Effector memory CD8-positive, alpha-beta T cell (primary cell): Measurements from ENCODE around the gene ACSM6.

Source experiments
- ATAC-seq: fragments of 150-1000 bp; cut with Tn5 transposase; replicated peaks from 2 replicates; pipeline ENCODE4 v1.10.0; 2021; ENCODE audit warnings: mild to moderate bottlenecking, moderate library complexity
- DNase-seq, 3 experiments: peaks; one replicate each; pipeline ENCODE4 v3.0.0; 2021
- H3K27ac Mint-ChIP-seq, 2 donors: one replicate each; pipeline ENCODE4 v1.8.0; 2022; ENCODE audit warnings: mild to moderate bottlenecking in 2 of 2, mixed read lengths in 2 of 2, moderate library complexity in 2 of 2
- H3K27me3 Mint-ChIP-seq, 2 donors: one replicate each; pipeline ENCODE4 v1.8.0; 2022; ENCODE audit warnings: mixed read lengths in 2 of 2
- H3K36me3 Mint-ChIP-seq: one replicate; pipeline ENCODE4 v1.8.0; 2022; ENCODE audit warnings: mild to moderate bottlenecking, moderate library complexity, mixed read lengths; ENCODE audit not compliant: insufficient read depth
- H3K4me1 Mint-ChIP-seq, 2 donors: one replicate each; pipeline ENCODE4 v1.8.0; 2022; ENCODE audit warnings: low read depth in 2 of 2, mixed read lengths in 2 of 2
- H3K4me3 Mint-ChIP-seq, 2 donors: one replicate each; pipeline ENCODE4 v1.8.0; 2022; ENCODE audit warnings: mild to moderate bottlenecking in 2 of 2, mixed read lengths in 2 of 2, moderate library complexity in 2 of 2
- H3K9me3 Mint-ChIP-seq, 2 donors: one replicate each; pipeline ENCODE4 v1.8.0; 2022; ENCODE audit warnings: mixed read lengths in 2 of 2

Gene ACSM6

DNA sequence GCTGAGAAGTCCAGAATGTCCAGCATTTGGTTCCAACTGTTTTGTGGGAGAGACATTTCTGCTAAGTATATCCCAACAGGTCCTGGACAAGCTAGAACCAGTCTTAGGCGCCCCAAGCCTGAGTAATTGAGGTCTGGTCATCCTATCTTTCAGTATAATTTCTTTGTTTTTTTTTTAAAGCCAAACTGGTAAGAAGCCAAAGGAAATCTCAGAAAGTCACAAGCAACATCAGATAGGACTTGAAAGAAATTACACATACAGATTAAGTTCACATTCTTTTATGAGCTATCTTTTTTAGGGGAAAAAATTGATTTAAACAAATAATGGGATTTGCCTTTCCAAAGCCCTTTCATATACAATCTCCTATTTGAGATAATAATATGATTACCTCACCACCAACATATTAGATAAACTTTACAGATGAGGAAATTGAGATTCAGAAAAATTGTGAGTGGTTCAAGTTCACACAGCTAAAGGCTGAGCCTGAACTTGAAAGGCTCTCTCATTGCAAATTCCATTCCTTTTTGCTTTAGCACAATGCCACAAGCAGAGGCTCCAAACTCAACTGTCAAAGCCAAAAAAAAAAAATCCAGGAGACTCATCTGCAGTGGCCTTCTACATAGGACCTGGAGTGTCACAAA lies 81.8 kb downstream of the ACSM6 start:
- Mint-ChIP-seq H3K4me1 (no peaks in the 10 kb centered on the region), H3K27me3 (peaks cover 0 to 7% of the 10 kb centered on the region in 2 donors), H3K9me3 (no peaks in the 10 kb centered on the region), H3K36me3 (no peaks in the 10 kb centered on the region), H3K4me3 (no peak overlapping the region), H3K27ac (no peak overlapping the region)
- ATAC-seq = no peak
- no peak for DNase-seq

DNA sequence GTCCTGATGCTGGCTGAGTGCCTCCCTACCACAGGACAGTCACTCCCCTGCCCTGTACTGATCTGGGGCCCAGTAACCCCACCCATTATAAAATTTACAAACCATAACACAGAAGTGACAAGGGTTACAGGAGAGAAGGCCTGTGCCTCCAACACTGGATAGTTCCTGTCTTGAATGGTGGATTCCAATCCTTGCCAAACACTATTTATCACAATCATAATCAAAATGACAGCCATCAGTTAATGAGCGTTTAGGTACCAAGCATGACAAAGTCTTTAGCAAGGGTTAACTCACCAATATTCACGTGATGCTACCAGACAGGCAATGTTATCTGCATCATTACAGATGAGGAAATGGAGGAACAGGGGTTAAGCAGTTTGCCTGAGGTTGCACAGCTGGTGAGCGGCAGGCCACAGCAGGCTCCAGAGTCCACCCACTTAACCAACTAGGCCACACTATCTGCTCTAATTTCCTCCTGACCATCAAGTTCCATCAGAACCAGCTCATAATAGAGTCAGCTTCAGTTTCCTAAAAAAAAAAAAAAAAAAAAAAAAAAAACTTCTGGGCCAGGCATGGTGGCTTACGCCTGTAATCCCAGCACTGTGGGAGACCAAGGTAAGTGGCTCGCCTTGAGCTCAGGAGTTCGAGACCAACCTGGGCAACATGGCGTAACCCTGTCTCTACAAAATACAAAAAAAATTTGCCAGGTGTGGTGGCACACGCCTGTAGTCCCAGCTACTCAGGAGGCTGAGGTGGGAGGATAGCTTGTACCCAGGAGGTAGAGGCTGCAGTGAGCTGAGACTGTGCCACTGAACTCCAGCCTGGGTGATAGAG lies 82.5 kb downstream of the ACSM6 start:
- DNase-seq (no peak), ATAC-seq (no peak)
- Mint-ChIP-seq H3K27ac (no peak overlapping the region), H3K4me1 (no peaks in the 10 kb centered on the region), H3K4me3 (no peak overlapping the region), H3K27me3 (peaks cover 0 to 7% of the 10 kb centered on the region in 2 donors), H3K36me3 (no peaks in the 10 kb centered on the region), H3K9me3 (no peaks in the 10 kb centered on the region)

DNA sequence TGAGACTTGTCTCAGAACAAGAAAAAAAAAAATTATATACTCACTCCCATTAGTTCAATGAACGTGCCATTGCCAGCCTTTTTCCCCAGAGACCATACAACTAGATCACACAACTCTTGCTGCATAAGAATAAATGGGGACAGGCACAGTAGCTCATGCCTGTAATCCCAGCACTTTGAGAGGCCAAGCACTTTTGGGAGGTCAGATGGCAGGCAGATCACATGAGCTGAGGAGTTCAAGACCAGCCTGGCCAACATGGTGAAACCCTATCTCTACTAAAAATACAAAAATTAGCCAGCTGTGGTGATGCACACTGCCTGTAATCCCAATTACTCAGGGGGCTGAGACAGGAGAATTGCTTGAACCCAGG lies 83.1 kb downstream of the ACSM6 start:
- Mint-ChIP-seq H3K4me3 (no peak overlapping the region), H3K4me1 (no peaks in the 10 kb centered on the region), H3K9me3 (no peaks in the 10 kb centered on the region), H3K27ac (no peak overlapping the region), H3K27me3 (peaks cover 0 to 7% of the 10 kb centered on the region in 2 donors), H3K36me3 (no peaks in the 10 kb centered on the region)
- no peak for DNase-seq
- no peak for ATAC-seq

DNA sequence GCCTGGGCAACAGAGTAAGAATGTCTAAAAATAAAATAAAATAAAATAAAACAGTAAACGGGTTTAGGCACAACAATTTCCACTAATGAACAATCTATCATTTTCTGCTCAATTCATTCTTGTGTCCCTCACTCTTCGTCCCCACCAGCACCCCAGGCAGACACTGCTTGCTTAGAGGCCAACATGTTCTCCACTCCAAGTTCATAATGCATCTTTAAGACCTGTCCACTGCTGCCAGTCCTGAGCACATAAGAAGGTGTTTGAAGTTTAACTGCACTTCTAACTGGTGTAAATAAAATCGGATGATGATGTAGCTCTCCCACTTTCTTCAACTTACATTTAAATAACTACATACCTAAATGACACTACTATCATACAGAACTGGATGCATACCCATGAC lies 83.6 kb downstream of the ACSM6 start:
- DNase-seq = no peak
- no peaks in the 10 kb centered on the region for H3K4me1 Mint-ChIP-seq

More for the DNA sequence above, 83.6 kb downstream of the ACSM6 start:
- H3K27ac Mint-ChIP-seq = no peak overlapping the region
- peaks cover 0 to 7% of the 10 kb centered on the region in 2 donors for H3K27me3 Mint-ChIP-seq
- ATAC-seq = no peak
- H3K4me3 Mint-ChIP-seq = no peak overlapping the region
- no peaks in the 10 kb centered on the region for H3K36me3 Mint-ChIP-seq
- H3K9me3 Mint-ChIP-seq = no peaks in the 10 kb centered on the region
